Ovary (tissue), 3 donors: Measurements from ENCODE around the gene CDAN1.

Experiments used
- POLR2A ChIP-seq: fragments of 450-650 bp; IDR thresholded peaks from one replicate; pipeline ENCODE4 v1.6.1; 2017; ENCODE audit warnings: antibody characterized with exemption, mild to moderate bottlenecking, moderate library complexity
- TF ChIP-seq, protein P1 (sequence below), 3 donors: fragments of 450-650 bp in 2 of 3; fragments of 200-600 bp in 1 of 3; IDR thresholded peaks; one replicate each; pipeline versions ENCODE4 v1.5.1 to v1.8.0; 2016 to 2022; ENCODE audit warnings: antibody characterized with exemption in 3 of 3, mild to moderate bottlenecking in 1 of 3
- donor health status: DM: no; HTN: no; CAD: no.

DNA sequence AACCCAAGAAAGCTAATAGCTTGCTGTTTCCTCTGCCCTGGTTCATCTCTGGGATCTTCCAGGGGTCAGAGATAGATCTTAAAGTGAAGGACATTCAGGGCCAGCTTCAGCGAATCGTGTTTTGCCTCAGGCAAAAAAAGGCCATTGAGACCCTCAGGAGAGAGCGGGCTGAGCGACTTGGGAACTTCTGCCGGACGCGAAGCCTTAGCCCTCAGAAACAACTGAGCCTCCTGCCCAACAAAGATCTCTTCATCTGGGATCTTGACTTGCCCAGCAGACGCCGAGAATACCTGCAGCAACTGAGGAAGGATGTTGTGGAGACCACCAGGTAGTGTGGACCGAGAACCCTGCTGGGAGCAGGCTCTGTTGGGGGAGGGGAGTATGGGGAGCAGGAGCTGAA is 42.5 kb downstream of the CDAN1 start:
- TF ChIP-seq, protein P1, sequence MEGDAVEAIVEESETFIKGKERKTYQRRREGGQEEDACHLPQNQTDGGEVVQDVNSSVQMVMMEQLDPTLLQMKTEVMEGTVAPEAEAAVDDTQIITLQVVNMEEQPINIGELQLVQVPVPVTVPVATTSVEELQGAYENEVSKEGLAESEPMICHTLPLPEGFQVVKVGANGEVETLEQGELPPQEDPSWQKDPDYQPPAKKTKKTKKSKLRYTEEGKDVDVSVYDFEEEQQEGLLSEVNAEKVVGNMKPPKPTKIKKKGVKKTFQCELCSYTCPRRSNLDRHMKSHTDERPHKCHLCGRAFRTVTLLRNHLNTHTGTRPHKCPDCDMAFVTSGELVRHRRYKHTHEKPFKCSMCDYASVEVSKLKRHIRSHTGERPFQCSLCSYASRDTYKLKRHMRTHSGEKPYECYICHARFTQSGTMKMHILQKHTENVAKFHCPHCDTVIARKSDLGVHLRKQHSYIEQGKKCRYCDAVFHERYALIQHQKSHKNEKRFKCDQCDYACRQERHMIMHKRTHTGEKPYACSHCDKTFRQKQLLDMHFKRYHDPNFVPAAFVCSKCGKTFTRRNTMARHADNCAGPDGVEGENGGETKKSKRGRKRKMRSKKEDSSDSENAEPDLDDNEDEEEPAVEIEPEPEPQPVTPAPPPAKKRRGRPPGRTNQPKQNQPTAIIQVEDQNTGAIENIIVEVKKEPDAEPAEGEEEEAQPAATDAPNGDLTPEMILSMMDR (IDR thresholded peaks at IDR 0.05), result no peak
- TF ChIP-seq POLR2A, result no peak
